Pericardium fibroblast (primary cell): ENCODE data around the gene TUBE1. TPM values are rescaled to one million over a fixed set of nuclear protein-coding genes. Genes with fewer than 3 reads are reported as not detected.

ENCODE experiments used
- total RNA-seq: library from RNA; depleted of rRNA; stranded (reverse); fragments of >200 nt; gene quantifications from 2 replicates; pipeline ENCODE4 v1.2.3, GENCODE V29; 2015

The TUBE1 gene
- 21.5 and 21.6 TPM in 2 replicates for total RNA-seq

GRCh38 chr6:112087136-112087911 is at the start of gene TUBE1, which contains the start of gene FAM229B:
TUBE1 (minus strand) TSS chr6:112087482; CDS start chr6:112087434, 48 bp downstream.
FAM229B (plus strand) TSS chr6:112087591; CDS start chr6:112099284, 11,693 bp downstream.

GRCh38 chr6:112054001-112054400 is 33.3 kb downstream of the TUBE1 start, which contains the start of gene CCN6:
CCN6 (plus strand) TSS chr6:112054104; CDS start chr6:112054358, 254 bp downstream.

Other genes starting within 250 kb of the TUBE1 start
- gene FYN, start 214.0 kb downstream of the TUBE1 start, total RNA-seq = 44.3 and 75.1 TPM in 2 replicates
- not detected in 2 replicates for gene CCN6, start 33.4 kb downstream of the TUBE1 start, total RNA-seq
- 9.9 and 11.6 TPM in 2 replicates for gene FAM229B, start 109 bp upstream of the TUBE1 start, total RNA-seq
- 170 and 281 TPM in 2 replicates for gene LAMA4, start 167.1 kb upstream of the TUBE1 start, total RNA-seq